Parathyroid adenoma (tissue), 2 donors: ENCODE measurements around the gene DNAJC16.
"Not testable (repeated sequence)": the region's sequence is repeated elsewhere in the genome, so short reads cannot be mapped to it uniquely, and the experiment has no call there.

ENCODE experiments used
- H2AFZ ChIP-seq: fragments of 300-600 bp; sonication (generic); one replicate; pipeline ENCODE4 v1.7.0; 2017; ENCODE audit warnings: antibody characterized with exemption, mild to moderate bottlenecking
- H3K27ac ChIP-seq: fragments of 300-600 bp; sonication (generic); one replicate; pipeline ENCODE4 v1.7.0; 2017
- H3K27me3 ChIP-seq: fragments of 300-600 bp; sonication (generic); one replicate; pipeline ENCODE4 v1.7.0; 2017; ENCODE audit warnings: low read length; ENCODE audit not compliant: control insufficient read depth, insufficient read depth
- H3K36me3 ChIP-seq: fragments of 300-600 bp; sonication (generic); one replicate; pipeline ENCODE4 v1.7.0; 2017; ENCODE audit warnings: low read length; ENCODE audit not compliant: control insufficient read depth, insufficient read depth
- H3K4me1 ChIP-seq: fragments of 300-600 bp; sonication (generic); one replicate; pipeline ENCODE4 v1.7.0; 2017; ENCODE audit warnings: control low read depth
- H3K4me2 ChIP-seq: fragments of 300-600 bp; sonication (generic); one replicate; pipeline ENCODE4 v1.7.0; 2017; ENCODE audit warnings: low read length
- H3K4me3 ChIP-seq: fragments of 300-600 bp; sonication (generic); one replicate; pipeline ENCODE4 v1.7.0; 2017; ENCODE audit warnings: low read depth, low read length
- H3K79me2 ChIP-seq: fragments of 300-600 bp; sonication (generic); one replicate; pipeline ENCODE4 v1.7.0; 2017; ENCODE audit warnings: control low read depth
- H3K9ac ChIP-seq: fragments of 300-600 bp; sonication (generic); one replicate; pipeline ENCODE4 v1.7.0; 2017; ENCODE audit warnings: mild to moderate bottlenecking
- H3K9me3 ChIP-seq: fragments of 300-600 bp; sonication (generic); one replicate; pipeline ENCODE4 v1.7.0; 2017; ENCODE audit warnings: low read length; ENCODE audit not compliant: control insufficient read depth
- TF ChIP-seq, protein P1 (sequence below): fragments of 300-600 bp; sonication (generic); IDR thresholded peaks from one replicate; pipeline ENCODE4 v1.7.0; 2017; ENCODE audit warnings: antibody characterized with exemption, mild to moderate bottlenecking
- donor health status: primary hyperparathyroidism.

The DNAJC16 gene

DNA sequence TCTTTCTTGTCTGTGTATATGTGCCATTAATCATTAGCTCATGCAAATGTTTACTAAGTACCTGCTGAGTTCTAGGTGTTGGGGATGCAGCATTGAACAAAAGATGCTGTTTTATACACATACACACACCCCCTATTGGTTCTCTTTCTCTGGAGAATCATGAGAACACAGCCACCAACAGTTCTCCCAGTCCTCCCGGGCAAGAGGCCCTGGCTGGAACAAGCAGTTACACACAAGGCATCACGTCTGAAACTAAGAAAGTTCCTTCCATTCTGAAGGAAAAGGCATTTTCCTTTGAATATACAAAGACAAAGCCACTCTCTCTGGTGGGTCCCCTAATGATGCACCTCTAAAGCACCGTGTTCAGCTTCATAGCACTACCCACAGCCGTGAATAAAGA is 13.5 kb upstream of the DNAJC16 start:
- no peaks in the 10 kb centered on the region for H3K4me1 ChIP-seq

DNA sequence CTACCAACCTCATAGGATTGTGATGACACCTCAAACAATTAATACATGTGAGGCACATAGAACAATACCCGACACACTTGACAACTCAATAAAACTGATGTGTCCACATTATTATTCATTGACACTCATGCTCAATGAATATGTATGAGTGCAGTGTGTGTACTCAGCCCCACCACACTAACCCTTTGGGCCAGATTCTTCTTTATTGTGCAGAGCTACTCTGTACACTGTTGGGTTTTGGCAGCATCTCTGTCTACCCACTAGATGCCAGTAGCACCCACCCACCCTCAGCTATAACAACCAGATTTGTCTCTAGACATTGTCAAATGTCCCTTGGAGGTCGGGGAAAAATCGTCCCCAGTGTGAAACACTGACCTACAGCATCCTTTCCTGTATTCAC is 12.7 kb upstream of the DNAJC16 start:
- Histone ChIP-seq H3K9ac (no peak overlapping the region), H3K4me2 (no peak overlapping the region), H3K4me1 (no peaks in the 10 kb centered on the region), H3K27ac (no peak overlapping the region), H3K79me2 (no peaks in the 10 kb centered on the region), H2AFZ (no peak overlapping the region), H3K36me3 (no peaks in the 10 kb centered on the region), H3K27me3 (no peaks in the 10 kb centered on the region), H3K9me3 (no peaks in the 10 kb centered on the region), H3K4me3 (no peak overlapping the region)
- TF ChIP-seq, protein P1, sequence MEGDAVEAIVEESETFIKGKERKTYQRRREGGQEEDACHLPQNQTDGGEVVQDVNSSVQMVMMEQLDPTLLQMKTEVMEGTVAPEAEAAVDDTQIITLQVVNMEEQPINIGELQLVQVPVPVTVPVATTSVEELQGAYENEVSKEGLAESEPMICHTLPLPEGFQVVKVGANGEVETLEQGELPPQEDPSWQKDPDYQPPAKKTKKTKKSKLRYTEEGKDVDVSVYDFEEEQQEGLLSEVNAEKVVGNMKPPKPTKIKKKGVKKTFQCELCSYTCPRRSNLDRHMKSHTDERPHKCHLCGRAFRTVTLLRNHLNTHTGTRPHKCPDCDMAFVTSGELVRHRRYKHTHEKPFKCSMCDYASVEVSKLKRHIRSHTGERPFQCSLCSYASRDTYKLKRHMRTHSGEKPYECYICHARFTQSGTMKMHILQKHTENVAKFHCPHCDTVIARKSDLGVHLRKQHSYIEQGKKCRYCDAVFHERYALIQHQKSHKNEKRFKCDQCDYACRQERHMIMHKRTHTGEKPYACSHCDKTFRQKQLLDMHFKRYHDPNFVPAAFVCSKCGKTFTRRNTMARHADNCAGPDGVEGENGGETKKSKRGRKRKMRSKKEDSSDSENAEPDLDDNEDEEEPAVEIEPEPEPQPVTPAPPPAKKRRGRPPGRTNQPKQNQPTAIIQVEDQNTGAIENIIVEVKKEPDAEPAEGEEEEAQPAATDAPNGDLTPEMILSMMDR, result no peak

More for the DNA sequence above, 13.5 kb upstream of the DNAJC16 start:
- no peaks in the 10 kb centered on the region for H3K79me2 ChIP-seq
- TF ChIP-seq, protein P1, result no peak
- H3K9me3 ChIP-seq, result no peaks in the 10 kb centered on the region
- H2AFZ ChIP-seq, result no peak overlapping the region
- no peaks in the 10 kb centered on the region for H3K27me3 ChIP-seq
- H3K4me2 ChIP-seq, result no peak overlapping the region
- H3K9ac ChIP-seq, result no peak overlapping the region
- H3K27ac ChIP-seq, result no peak overlapping the region
- H3K36me3 ChIP-seq, result no peaks in the 10 kb centered on the region
- H3K4me3 ChIP-seq, result no peak overlapping the region

DNA sequence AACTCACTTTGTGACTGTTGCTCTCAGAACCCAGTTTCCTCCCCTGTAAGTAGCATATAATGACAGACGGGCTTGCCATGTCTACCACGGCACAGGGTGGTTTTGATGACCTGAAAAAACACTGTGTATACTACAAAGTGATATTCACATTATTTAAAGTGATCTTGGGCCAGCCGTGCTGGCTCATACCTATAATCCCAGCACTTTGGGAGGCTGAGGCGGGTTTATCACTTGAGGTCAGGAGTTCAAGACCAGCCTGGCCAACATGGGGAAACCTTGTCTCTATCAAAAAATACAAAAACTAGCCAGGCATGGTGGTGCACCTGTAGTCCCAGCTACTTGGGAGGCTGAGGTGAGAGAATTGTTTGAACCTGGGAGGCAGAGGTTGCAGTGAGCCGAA is 12.1 kb upstream of the DNAJC16 start:
- not testable (repeated sequence) for H3K9ac ChIP-seq, H3K27ac ChIP-seq, H3K79me2 ChIP-seq, H3K4me1 ChIP-seq, H3K36me3 ChIP-seq, H3K4me2 ChIP-seq, H3K4me3 ChIP-seq, H2AFZ ChIP-seq, H3K27me3 ChIP-seq, H3K9me3 ChIP-seq

DNA sequence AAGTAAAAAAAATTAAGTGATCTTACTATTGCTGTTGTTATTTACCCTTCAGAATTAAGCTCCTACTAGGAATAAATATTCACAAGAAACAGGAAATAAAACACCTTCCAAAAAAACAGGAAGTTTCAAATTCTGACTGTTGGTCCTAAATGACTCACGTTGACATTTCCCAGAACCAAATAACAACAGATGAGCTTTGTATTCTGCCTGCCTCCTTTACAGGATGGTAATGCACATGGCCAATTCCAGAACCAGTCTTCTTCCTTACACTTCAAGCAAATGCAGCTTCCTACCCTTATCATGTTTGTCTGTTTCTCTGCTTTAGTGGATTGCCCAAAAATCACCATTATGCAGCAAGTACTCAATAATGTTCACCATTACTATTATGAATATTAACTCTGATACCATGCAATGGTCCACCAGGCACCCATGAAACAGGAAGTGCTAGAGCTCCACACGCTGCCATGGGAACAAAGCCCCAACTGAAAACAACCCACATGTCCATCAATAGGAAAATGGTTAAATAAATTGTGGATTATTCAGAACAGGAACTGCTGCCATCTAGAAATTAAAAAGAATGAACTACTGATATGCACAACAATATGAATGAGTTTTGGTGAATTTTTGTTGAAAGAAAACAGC is 11.5 kb upstream of the DNAJC16 start:
- Histone ChIP-seq H3K4me3 (no peak overlapping the region), H3K4me2 (no peak overlapping the region), H3K27me3 (no peaks in the 10 kb centered on the region), H2AFZ (no peak overlapping the region), H3K4me1 (no peaks in the 10 kb centered on the region), H3K9me3 (no peaks in the 10 kb centered on the region), H3K36me3 (no peaks in the 10 kb centered on the region), H3K9ac (no peak overlapping the region), H3K79me2 (no peaks in the 10 kb centered on the region), H3K27ac (no peak overlapping the region)
- TF ChIP-seq, protein P1, result no peak

DNA sequence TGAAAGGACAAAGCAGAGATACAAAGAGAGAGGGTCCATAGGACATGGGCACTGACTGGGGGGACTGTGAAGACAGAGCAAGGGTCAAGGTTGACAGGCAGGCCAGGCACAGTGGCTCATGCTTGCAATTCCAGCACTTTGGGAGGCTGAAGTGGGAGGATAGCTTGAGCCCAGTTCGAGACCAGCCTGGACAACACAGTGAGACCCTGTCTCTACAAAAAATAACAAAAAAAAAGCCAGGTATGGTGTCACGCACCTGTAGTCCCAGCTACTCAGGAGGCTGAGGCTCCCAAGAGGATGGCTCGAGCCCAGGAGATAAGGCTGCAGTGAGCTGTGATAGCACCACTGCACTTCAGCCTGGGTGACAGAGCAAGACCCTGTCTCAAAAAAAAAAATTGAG is 7.0 kb upstream of the DNAJC16 start:
- H3K27me3 ChIP-seq, result no peaks in the 10 kb centered on the region
- H3K79me2 ChIP-seq, result peaks cover 3% of the 10 kb centered on the region
- H3K4me3 ChIP-seq, result no peak overlapping the region
- no peaks in the 10 kb centered on the region for H3K36me3 ChIP-seq
- no peak overlapping the region for H3K9ac ChIP-seq
- H3K4me1 ChIP-seq, result no peaks in the 10 kb centered on the region
- H3K4me2 ChIP-seq, result no peak overlapping the region
- TF ChIP-seq, protein P1, result no peak
- H3K27ac ChIP-seq, result no peak overlapping the region
- no peaks in the 10 kb centered on the region for H3K9me3 ChIP-seq
- H2AFZ ChIP-seq, result no peak overlapping the region

DNA sequence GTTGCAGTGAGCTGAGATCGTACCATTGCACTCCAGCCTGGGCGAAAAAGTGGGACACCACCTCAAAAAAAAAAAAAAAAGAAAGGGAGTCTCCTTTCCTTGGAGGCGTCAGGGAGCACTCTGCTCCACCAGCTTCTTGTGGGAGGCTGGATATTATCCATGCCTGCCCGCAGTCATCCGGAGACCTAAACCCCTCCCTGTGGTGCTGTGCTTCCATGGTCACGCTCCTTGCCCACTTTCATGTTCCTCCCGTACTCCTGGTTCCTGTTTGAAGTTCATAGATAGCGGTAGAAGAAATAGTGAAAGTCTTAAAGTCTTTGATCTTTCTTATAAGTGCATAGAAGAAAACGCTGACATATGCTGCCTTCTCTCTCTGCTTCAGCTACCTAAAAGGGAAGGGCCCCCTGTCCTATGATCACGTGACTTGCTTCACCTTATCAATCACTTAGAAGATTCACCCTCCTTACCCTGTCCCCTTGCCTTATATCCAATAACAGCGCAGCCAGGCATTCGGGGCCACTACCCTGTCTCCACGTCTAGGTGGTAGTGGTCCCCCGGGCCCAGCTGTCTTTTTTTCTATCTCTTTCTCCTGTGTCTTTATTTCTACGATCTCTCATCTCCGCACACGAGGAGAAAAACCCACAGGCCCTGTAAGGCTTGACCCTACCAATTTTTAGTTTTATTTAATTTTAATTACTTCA is 5.3 kb upstream of the DNAJC16 start:
- H3K9ac ChIP-seq, H3K4me3 ChIP-seq, H3K27me3 ChIP-seq, H3K27ac ChIP-seq, H3K79me2 ChIP-seq, H2AFZ ChIP-seq, H3K36me3 ChIP-seq, H3K9me3 ChIP-seq, H3K4me2 ChIP-seq, H3K4me1 ChIP-seq: not testable (repeated sequence)
